GM18951 (cell line): ENCODE data around the gene ZNF777.
"Not testable (repeated sequence)": the region's sequence is repeated elsewhere in the genome, so short reads cannot be mapped to it uniquely, and the experiment has no call there.

ENCODE experiments used
- POLR2A ChIP-seq: IDR thresholded peaks from 4 replicates; pipeline ENCODE4 v1.6.1; 2011; ENCODE audit warnings: mild to moderate bottlenecking; ENCODE audit not compliant: insufficient read length, insufficient read depth; ENCODE audit errors: extremely low read depth
- in situ Hi-C: fragments of 300-500 bp; cut with MboI; formaldehyde crosslinking; loops from one replicate; pipeline ENCODE4 v1.12.0; 2022; ENCODE audit warnings: low sequenced_read_pairs, mixed read lengths, inconsistent platforms; ENCODE audit not compliant: unreplicated experiment

The ZNF777 gene

GRCh38 chr7:149423449-149424110 is 37.3 kb downstream of the ZNF777 start:
- in situ Hi-C loops, result no loop called here
- no peak for TF ChIP-seq POLR2A

- in situ Hi-C loops, result no loop called here
- TF ChIP-seq POLR2A, result no peak
Observed at GRCh38 chr7:149422914-149423301, 38.0 kb downstream of the ZNF777 start.

GRCh38 chr7:149422162-149422913 is 38.5 kb downstream of the ZNF777 start:
- in situ Hi-C loops, result no loop called here
- peak; percentile 62 for TF ChIP-seq POLR2A

- in situ Hi-C loops, result no loop called here
- TF ChIP-seq POLR2A, result no peak
Observed at GRCh38 chr7:149420006-149420405, 40.9 kb downstream of the ZNF777 start.

GRCh38 chr7:149415391-149416071 is 45.3 kb downstream of the ZNF777 start:
- no peak for TF ChIP-seq POLR2A
- in situ Hi-C loops, result no loop called here

- in situ Hi-C loops, result no loop called here
- TF ChIP-seq POLR2A, result no peak
Observed at GRCh38 chr7:149414745-149415390, 46.0 kb downstream of the ZNF777 start.

- in situ Hi-C loops, result no loop called here
Observed at GRCh38 chr7:149414171-149414570, 46.7 kb downstream of the ZNF777 start.

GRCh38 chr7:149413083-149413482 is 47.8 kb downstream of the ZNF777 start:
- in situ Hi-C loops, result not testable (repeated sequence)

More at GRCh38 chr7:149414171-149414570, 46.7 kb downstream of the ZNF777 start:
- TF ChIP-seq POLR2A, result no peak

GRCh38 chr7:149409895-149410294 is 51.0 kb downstream of the ZNF777 start:
- in situ Hi-C loops, result no loop called here

GRCh38 chr7:149404825-149405224 is 56.0 kb downstream of the ZNF777 start:
- in situ Hi-C loops, result no loop called here
- no peak for TF ChIP-seq POLR2A

More at GRCh38 chr7:149409895-149410294, 51.0 kb downstream of the ZNF777 start:
- no peak for TF ChIP-seq POLR2A

GRCh38 chr7:149404396-149404795 is 56.5 kb downstream of the ZNF777 start:
- no peak for TF ChIP-seq POLR2A
- in situ Hi-C loops, result no loop called here

- no peak for TF ChIP-seq POLR2A
- in situ Hi-C loops, result no loop called here
Observed at GRCh38 chr7:149398195-149398820, 62.6 kb downstream of the ZNF777 start.
